ENCODE measurements around the gene ESAM.
A peak's percentile ranks its signal among the peaks of the same experiment; 100 is the strongest.

ESAM gene

DNA sequence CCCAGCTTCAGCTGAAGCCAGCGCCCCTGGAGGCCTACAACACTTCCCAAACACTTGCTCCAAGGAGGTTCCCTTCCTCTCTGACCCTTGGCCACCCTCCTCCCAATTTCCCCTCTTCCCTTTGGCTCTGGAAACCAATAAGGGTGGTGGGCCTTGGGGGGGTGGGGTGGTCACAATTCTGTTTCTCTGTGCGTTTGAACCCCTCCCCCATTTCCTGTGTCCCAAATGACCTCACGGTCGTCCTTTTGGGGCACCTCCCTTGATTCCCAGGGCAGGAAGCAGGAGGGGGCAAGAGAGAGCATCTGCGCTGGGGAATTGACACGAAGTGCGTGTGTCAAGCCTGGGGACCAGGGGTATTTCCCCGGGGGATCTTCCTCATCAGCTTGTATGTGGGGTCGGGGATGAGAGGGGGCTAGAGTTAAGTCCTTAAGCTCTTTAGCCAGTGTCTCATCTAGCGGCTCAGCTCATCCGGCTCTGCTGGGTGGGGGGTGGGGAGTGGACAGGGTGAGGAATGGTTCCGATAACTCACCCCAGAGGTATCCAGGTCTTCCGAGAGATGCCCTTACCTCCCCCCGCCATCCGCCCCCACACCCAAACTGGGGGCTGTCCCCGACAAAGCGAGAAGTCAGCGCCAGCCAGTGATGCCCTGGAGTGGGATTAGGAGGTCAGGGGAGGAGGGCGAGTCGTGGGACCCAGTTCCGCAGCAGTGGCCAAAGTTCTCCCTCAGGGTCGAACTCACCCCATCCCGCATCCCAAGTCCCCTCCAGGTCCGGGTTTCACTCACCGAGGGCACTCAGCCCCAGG is 587 bp downstream of the ESAM start:
- DNase-seq (ENCODE audit: low spot score) = no peak
- no peaks in the 10 kb centered on the region for H3K36me3 Mint-ChIP-seq (ENCODE audit: low read depth)
- H3K4me1 Mint-ChIP-seq (ENCODE audit: low read depth) = peaks cover 7% of the 10 kb centered on the region
- peaks cover 50% of the 10 kb centered on the region for H3K27me3 Mint-ChIP-seq (ENCODE audit: low read depth)
- no peak overlapping the region for H3K27ac Mint-ChIP-seq
- peak overlapping the region; percentile 69 for H3K4me3 Mint-ChIP-seq
- H3K9me3 Mint-ChIP-seq = no peaks in the 10 kb centered on the region

- no peak overlapping the region for H3K27ac Mint-ChIP-seq
- H3K9me3 Mint-ChIP-seq = no peaks in the 10 kb centered on the region
- H3K27me3 Mint-ChIP-seq (ENCODE audit: low read depth) = peaks cover 55% of the 10 kb centered on the region
- no peaks in the 10 kb centered on the region for H3K36me3 Mint-ChIP-seq (ENCODE audit: low read depth)
- no peak for DNase-seq (ENCODE audit: low spot score)
- peaks cover 7% of the 10 kb centered on the region for H3K4me1 Mint-ChIP-seq (ENCODE audit: low read depth)
- H3K4me3 Mint-ChIP-seq = peak overlapping the region; percentile 15
Observed at GRCh38 chr11:124760806-124761205, 1.3 kb downstream of the ESAM start.

DNA sequence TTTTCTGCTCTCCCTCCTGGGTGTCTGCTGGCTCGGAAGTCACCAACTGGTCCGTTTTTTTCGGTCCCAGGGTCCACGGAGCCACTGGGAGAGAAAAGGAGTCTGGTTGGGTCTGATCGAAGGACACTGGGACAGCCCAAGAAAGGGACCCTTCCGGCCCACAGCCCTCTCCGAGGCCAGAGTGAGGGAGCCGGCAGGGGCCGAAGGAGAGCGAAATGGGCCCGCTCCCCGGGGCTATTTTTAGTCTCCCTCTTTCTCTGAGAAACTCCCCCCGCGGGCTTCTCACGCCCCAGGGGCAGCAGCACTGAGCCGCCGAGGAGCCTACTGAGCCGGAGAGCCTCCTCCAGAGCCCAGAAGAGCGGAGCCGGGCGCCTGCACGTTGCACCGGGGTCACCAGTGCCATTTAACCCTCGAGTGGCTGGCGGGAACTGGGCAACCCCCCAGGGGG is 1.9 kb downstream of the ESAM start:
- Mint-ChIP-seq H3K4me1 (ENCODE audit: low read depth) (peaks cover 7% of the 10 kb centered on the region), H3K27ac (no peak overlapping the region), H3K4me3 (no peak overlapping the region), H3K9me3 (no peaks in the 10 kb centered on the region), H3K36me3 (ENCODE audit: low read depth) (no peaks in the 10 kb centered on the region), H3K27me3 (ENCODE audit: low read depth) (peaks cover 55% of the 10 kb centered on the region)
- no peak for DNase-seq (ENCODE audit: low spot score)

GRCh38 chr11:124759266-124760204 is 2.6 kb downstream of the ESAM start:
- H3K4me3 Mint-ChIP-seq = no peak overlapping the region
- no peaks in the 10 kb centered on the region for H3K36me3 Mint-ChIP-seq (ENCODE audit: low read depth)
- H3K9me3 Mint-ChIP-seq = no peaks in the 10 kb centered on the region
- H3K4me1 Mint-ChIP-seq (ENCODE audit: low read depth) = peaks cover 7% of the 10 kb centered on the region
- no peak overlapping the region for H3K27ac Mint-ChIP-seq
- peaks cover 57% of the 10 kb centered on the region for H3K27me3 Mint-ChIP-seq (ENCODE audit: low read depth)
- no peak for DNase-seq (ENCODE audit: low spot score)

DNA sequence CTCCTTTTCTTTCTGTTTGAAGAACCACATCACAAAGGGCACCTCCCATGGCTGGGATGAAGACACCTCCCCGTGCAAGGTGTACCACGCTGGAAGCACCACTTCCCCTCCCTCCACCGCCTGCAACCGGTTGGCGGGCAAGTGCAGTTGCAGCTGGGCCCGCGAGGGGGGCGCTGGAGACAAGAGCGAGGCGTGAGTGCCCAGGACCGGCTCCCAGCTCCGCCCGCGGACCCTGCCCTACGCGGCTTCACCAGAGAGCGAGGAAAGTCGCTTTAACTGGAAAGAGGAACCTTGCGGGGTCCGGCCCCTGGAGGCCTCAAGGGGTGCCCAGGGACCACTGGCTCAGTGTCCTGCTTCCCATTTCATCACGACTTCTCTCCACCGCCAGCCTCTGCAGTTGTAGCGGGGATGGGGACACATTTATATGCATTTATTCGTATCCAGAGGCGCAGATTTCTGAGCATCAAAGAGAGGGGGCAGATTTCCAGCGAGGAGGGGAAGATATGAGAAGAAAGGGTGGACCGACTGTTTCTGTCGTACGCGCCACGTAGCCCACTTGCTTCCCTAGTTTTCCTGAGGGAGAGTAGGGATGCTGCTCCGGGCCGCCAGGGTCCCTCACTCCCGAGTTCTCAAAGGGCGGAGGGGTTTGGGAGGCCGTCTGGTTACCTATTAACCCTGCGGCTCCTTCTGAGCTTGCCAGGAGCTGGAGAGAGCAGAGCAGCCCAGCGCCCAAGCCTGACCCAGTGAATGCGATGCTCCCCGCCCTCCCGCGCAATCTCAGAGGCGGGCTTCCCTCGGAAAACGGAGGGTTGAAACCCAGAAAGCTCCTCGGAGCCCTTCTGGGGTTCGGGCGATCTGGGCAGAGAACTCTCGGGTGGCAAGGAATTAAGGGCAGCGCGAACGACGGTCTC is 3.5 kb downstream of the ESAM start:
- Mint-ChIP-seq H3K9me3 (no peaks in the 10 kb centered on the region), H3K4me3 (peak overlapping the region; percentile 73), H3K27me3 (ENCODE audit: low read depth) (peaks cover 57% of the 10 kb centered on the region), H3K36me3 (ENCODE audit: low read depth) (no peaks in the 10 kb centered on the region), H3K4me1 (ENCODE audit: low read depth) (peaks cover 7% of the 10 kb centered on the region), H3K27ac (no peak overlapping the region)
- DNase-seq (ENCODE audit: low spot score) = peak; percentile 64

GRCh38 chr11:124757320-124757719 is 4.8 kb downstream of the ESAM start:
- no peak overlapping the region for H3K4me3 Mint-ChIP-seq
- peaks cover 5% of the 10 kb centered on the region for H3K4me1 Mint-ChIP-seq (ENCODE audit: low read depth)
- H3K9me3 Mint-ChIP-seq = no peaks in the 10 kb centered on the region
- no peak overlapping the region for H3K27ac Mint-ChIP-seq
- no peaks in the 10 kb centered on the region for H3K36me3 Mint-ChIP-seq (ENCODE audit: low read depth)
- H3K27me3 Mint-ChIP-seq (ENCODE audit: low read depth) = peaks cover 56% of the 10 kb centered on the region
- no peak for DNase-seq (ENCODE audit: low spot score)

DNA sequence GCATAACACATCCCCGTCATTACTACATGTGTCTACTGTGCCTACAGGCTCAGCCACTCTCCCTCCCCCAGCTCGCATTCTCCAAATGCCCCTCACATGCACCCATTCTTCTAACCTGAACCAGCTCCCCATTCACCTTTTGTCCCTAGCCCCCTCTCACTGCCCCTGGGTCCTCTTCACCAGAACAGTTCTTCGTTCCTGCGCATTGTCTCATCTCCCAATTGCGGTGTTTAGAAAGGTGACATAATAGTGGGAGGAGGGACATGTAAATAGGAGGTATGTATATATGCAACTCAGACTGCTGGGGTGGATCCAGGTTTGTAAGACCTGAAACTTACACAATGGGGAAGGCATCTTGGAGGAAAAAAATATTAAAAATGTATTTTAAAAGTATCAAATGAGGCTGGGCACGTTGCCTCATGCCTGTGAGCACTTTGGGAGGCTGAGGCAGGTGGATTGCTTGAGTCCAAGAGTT is 5.3 kb downstream of the ESAM start:
- Mint-ChIP-seq H3K36me3 (ENCODE audit: low read depth) (no peaks in the 10 kb centered on the region), H3K4me3 (no peak overlapping the region), H3K9me3 (no peaks in the 10 kb centered on the region), H3K27ac (no peak overlapping the region), H3K4me1 (ENCODE audit: low read depth) (peaks cover 5% of the 10 kb centered on the region), H3K27me3 (ENCODE audit: low read depth) (peaks cover 54% of the 10 kb centered on the region)
- no peak for DNase-seq (ENCODE audit: low spot score)

DNA sequence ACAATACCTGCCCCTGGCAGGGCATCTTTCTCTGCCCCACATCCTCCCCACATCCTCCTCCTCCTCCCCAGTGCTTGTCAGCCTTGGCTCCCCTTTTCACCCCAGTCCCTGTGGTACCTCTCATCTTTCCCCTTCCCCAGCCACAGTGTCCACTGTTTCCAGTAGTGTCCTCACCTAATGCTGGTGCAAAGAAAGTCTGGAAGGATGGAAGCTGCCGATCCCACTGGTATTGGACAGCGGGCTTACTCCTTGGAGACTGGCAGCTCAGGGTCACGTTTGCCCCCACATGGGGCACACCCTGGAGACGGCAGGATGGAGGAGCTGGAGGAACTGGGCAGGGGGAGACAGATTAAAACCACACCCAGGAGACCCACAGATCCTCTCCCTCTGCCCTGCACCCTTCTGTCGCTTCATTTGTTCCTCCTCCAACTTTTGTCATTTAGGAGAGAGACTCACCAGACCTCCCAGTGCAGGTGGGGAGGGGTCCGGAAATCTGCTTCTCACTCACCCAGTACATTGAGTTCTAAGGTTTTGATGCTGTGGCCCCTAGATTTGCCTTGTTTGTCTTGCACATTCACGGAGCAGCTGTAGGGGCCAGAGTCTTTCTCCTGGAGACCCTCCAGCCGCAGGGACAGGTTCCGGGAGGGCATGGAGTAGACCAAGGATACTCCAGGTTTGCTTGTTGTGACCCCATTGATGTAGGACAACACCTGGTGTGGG is 5.9 kb downstream of the ESAM start:
- no peaks in the 10 kb centered on the region for H3K9me3 Mint-ChIP-seq
- no peak for DNase-seq (ENCODE audit: low spot score)
- no peak overlapping the region for H3K4me3 Mint-ChIP-seq
- no peak overlapping the region for H3K27ac Mint-ChIP-seq
- peaks cover 48% of the 10 kb centered on the region for H3K27me3 Mint-ChIP-seq (ENCODE audit: low read depth)
- peaks cover 5% of the 10 kb centered on the region for H3K4me1 Mint-ChIP-seq (ENCODE audit: low read depth)
- no peaks in the 10 kb centered on the region for H3K36me3 Mint-ChIP-seq (ENCODE audit: low read depth)

DNA sequence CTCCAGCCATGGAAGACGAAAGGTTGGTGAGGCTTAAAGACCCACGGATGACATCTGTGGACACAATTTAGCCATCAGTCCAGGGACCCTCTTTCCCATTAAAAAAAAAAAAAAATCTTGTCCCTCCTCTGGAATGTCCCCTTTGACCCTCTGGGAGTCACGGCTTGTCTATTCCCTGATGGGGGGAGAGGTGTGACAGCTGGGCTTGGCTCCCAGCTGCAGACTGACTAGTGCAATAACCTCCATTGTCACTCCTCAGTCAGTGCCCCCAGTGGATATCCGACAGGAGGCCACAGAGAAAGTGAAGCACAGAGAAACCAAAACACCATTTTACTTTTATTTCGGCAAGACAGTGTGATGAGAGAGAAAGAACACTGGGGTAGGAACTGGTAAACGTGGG is 7.4 kb downstream of the ESAM start:
- Mint-ChIP-seq H3K36me3 (ENCODE audit: low read depth) (no peaks in the 10 kb centered on the region), H3K27ac (no peak overlapping the region), H3K4me3 (no peak overlapping the region), H3K4me1 (ENCODE audit: low read depth) (peaks cover 8% of the 10 kb centered on the region), H3K27me3 (ENCODE audit: low read depth) (peaks cover 35% of the 10 kb centered on the region), H3K9me3 (no peaks in the 10 kb centered on the region)
- DNase-seq (ENCODE audit: low spot score) = no peak

DNA sequence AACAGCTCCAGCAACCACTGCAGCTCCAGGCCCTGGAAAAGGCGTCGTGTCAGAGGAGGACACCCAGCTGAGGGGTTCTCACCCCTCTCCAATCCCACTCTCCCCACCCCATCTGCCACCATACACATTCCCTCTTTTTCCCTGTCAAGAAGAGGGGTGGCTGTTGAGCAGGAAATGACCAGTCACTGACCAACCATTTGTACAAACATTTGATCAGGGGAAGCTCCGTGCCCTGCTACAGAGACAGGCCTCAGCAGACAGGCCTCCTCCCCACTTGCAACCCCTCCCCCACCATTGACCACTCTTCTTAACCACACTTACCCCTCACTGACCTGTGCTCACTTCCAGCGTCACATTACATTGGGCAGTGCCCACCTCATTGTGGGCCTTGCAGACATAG is 7.8 kb downstream of the ESAM start:
- peaks cover 8% of the 10 kb centered on the region for H3K4me1 Mint-ChIP-seq (ENCODE audit: low read depth)
- DNase-seq (ENCODE audit: low spot score) = no peak
- H3K9me3 Mint-ChIP-seq = no peaks in the 10 kb centered on the region
- peaks cover 35% of the 10 kb centered on the region for H3K27me3 Mint-ChIP-seq (ENCODE audit: low read depth)
- H3K36me3 Mint-ChIP-seq (ENCODE audit: low read depth) = no peaks in the 10 kb centered on the region
- no peak overlapping the region for H3K27ac Mint-ChIP-seq
- H3K4me3 Mint-ChIP-seq = no peak overlapping the region

DNA sequence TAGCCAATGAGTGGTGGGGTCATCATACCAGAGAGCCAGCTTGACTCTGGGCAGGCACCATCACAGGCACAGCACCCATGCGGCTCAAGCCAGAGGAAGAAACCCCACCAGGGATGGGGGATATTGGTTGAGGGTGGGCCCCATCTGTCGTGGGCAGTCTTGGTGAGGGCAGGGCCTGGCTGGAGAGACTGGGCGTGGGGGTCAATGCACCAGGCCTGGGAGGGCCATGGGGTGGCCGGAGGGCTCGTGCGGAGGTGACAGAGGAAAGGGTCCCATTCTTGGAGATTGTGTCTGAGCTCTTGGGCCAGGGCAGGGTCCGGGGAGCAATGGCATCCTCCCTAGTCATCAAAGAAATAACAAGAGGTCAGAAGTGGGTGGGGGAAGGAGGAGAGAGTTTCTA is 8.5 kb downstream of the ESAM start:
- Mint-ChIP-seq H3K9me3 (no peaks in the 10 kb centered on the region), H3K4me1 (ENCODE audit: low read depth) (peaks cover 8% of the 10 kb centered on the region), H3K27me3 (ENCODE audit: low read depth) (peaks cover 28% of the 10 kb centered on the region), H3K27ac (no peak overlapping the region), H3K36me3 (ENCODE audit: low read depth) (no peaks in the 10 kb centered on the region), H3K4me3 (no peak overlapping the region)
- DNase-seq (ENCODE audit: low spot score) = no peak

DNA sequence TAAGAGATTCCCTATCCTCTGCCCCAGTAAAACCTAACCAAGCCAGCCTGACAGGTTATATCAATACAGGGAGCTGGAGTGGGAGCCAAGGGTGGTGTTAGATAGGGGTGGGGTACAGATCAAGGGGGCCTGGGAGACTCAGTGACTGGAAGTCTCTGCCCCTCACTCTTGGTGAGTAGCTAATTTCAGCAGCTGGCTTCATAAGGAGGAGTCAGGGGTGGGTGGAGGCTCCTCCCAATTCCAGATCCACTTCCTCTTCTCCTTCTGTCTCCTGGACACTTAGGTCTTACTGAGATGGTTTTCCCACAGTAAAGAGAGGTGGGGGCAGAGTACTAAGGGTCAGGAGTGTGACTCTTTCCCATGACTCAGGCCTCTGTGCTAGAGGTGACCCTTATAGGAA is 8.9 kb downstream of the ESAM start:
- no peak overlapping the region for H3K4me3 Mint-ChIP-seq
- no peaks in the 10 kb centered on the region for H3K9me3 Mint-ChIP-seq

More for the DNA sequence above, 8.9 kb downstream of the ESAM start:
- Mint-ChIP-seq H3K27me3 (ENCODE audit: low read depth) (peaks cover 24% of the 10 kb centered on the region), H3K36me3 (ENCODE audit: low read depth) (no peaks in the 10 kb centered on the region), H3K27ac (no peak overlapping the region), H3K4me1 (ENCODE audit: low read depth) (peaks cover 4% of the 10 kb centered on the region)
- no peak for DNase-seq (ENCODE audit: low spot score)
